Fibroblast of lung (primary cell): ENCODE results near the gene TGFB1I1. TPM values are rescaled to one million over a fixed set of nuclear protein-coding genes. Genes with fewer than 3 reads are reported as not detected.

Experiments
- DNase-seq, 2 donors: peaks; one replicate each; pipeline versions ENCODE4 v3.0.0 to v3.0.0-alpha.2; 2010; ENCODE audit warnings: low read depth in 2 of 2
- H2AFZ ChIP-seq: 2 replicates; pipeline ENCODE4 v1.5.1; 2012; ENCODE audit warnings: low read length, control low read depth, inconsistent platforms
- H3K27ac ChIP-seq: 2 replicates; pipeline ENCODE4 v1.5.1; 2011; ENCODE audit warnings: low read length, control low read depth; ENCODE audit not compliant: insufficient read depth
- H3K27me3 ChIP-seq: 2 replicates; pipeline ENCODE4 v1.5.1; 2011; ENCODE audit warnings: mild to moderate bottlenecking, low read length; ENCODE audit not compliant: control insufficient read depth, insufficient read depth
- H3K36me3 ChIP-seq: 2 replicates; pipeline ENCODE4 v1.5.1; 2011; ENCODE audit warnings: low read length; ENCODE audit not compliant: control insufficient read depth, insufficient read depth
- H3K4me1 ChIP-seq: 2 replicates; pipeline ENCODE4 v1.5.1; 2011; ENCODE audit warnings: low read length; ENCODE audit not compliant: control insufficient read depth, insufficient read depth; ENCODE audit errors: extremely low read depth
- H3K4me2 ChIP-seq: 2 replicates; pipeline ENCODE4 v1.5.1; 2011; ENCODE audit warnings: low read length, control low read depth; ENCODE audit not compliant: insufficient read depth; ENCODE audit errors: extremely low read depth
- H3K4me3 ChIP-seq, 4 experiments: fragments of 200-600 bp in 1 of 4; sonication (generic) in 1 of 4; replicated peaks in 1 of 4; 2 replicates each; pipeline ENCODE4 v1.5.1; 2011 to 2016; ENCODE audit warnings: low read length in 4 of 4, low read depth in 3 of 4, mild to moderate bottlenecking in 3 of 4, control low read depth in 2 of 4, inconsistent platforms in 1 of 4, mixed read lengths in 1 of 4; ENCODE audit not compliant: insufficient read depth in 1 of 4; ENCODE audit errors: control extremely low read depth in 1 of 4
- H3K79me2 ChIP-seq: 2 replicates; pipeline ENCODE4 v1.5.1; 2012; ENCODE audit warnings: mild to moderate bottlenecking, low read length, inconsistent platforms; ENCODE audit not compliant: control insufficient read depth, insufficient read depth
- H3K9ac ChIP-seq: 2 replicates; pipeline ENCODE4 v1.5.1; 2011; ENCODE audit warnings: mild to moderate bottlenecking, low read length, control low read depth; ENCODE audit not compliant: insufficient read depth
- H3K9me3 ChIP-seq: 2 replicates; pipeline ENCODE4 v1.5.1; 2012; ENCODE audit warnings: low read depth, low read length; ENCODE audit not compliant: control insufficient read depth, insufficient read depth
- H4K20me1 ChIP-seq: 2 replicates; pipeline ENCODE4 v1.5.1; 2011; ENCODE audit warnings: low read length; ENCODE audit not compliant: control insufficient read depth, insufficient read depth; ENCODE audit errors: extremely low read depth
- CTCF ChIP-seq, 2 donors: IDR thresholded peaks in 1 of 2; conservative IDR thresholded peaks in 1 of 2; 1 replicate in 1 of 2; 2 replicates in 1 of 2; pipeline ENCODE4 v1.5.1; 2011 to 2012; ENCODE audit warnings: low read length in 2 of 2, control low read depth in 1 of 2, inconsistent platforms in 1 of 2, low read depth in 1 of 2, mild to moderate bottlenecking in 1 of 2
- EZH2 ChIP-seq: IDR thresholded peaks from 2 replicates; pipeline ENCODE4 v1.5.1; 2012; ENCODE audit warnings: low read length, control low read depth, mild to moderate bottlenecking; ENCODE audit errors: missing control alignments
- polyA plus RNA-seq, 2 donors: library from polyadenylated mRNA; depleted of rRNA in 1 of 2; stranded (reverse) in 1 of 2; unstranded in 1 of 2; fragments of >200 nt; gene quantifications; 2 replicates each; pipeline ENCODE4 v1.2.1, GENCODE V29; 2011 to 2012; ENCODE audit warnings: missing spikeins in 1 of 2
- total RNA-seq: library from RNA; depleted of rRNA; stranded (reverse); fragments of >200 nt; gene quantifications from 2 replicates; pipeline ENCODE4 v1.2.1, GENCODE V29; 2014

TGFB1I1 gene
- total and polyA plus RNA-seq, 2 donors (not counting 1 experiment from before 2014, with no cell fraction given) = 46.9 to 94.3 TPM

- no peaks in the 10 kb centered on the region for H3K36me3 ChIP-seq
- DNase-seq = no peak
- H3K27ac ChIP-seq = no peak overlapping the region
- no peak overlapping the region for H3K4me3 ChIP-seq
- TF ChIP-seq CTCF (conservative IDR thresholded peaks at IDR 0.05 in 1 of 2, IDR thresholded peaks at IDR 0.05 in 1 of 2; ENCODE audit: low read depth in 1 of 2, low read length in 2 of 2) (no peak), EZH2 (no peak)
- H3K79me2 ChIP-seq = no peaks in the 10 kb centered on the region
- no peaks in the 10 kb centered on the region for H3K27me3 ChIP-seq
- H4K20me1 ChIP-seq = no peaks in the 10 kb centered on the region
- no peaks in the 10 kb centered on the region for H3K4me1 ChIP-seq
- H2AFZ ChIP-seq = no peak overlapping the region
- no peak overlapping the region for H3K9ac ChIP-seq
- H3K4me2 ChIP-seq = no peak overlapping the region
- H3K9me3 ChIP-seq = no peaks in the 10 kb centered on the region
These were observed 45.9 kb downstream of the TGFB1I1 start for GRCh38 chr16:31517800-31518402.

- TF ChIP-seq EZH2 (no peak), CTCF (conservative IDR thresholded peaks at IDR 0.05 in 1 of 2, IDR thresholded peaks at IDR 0.05 in 1 of 2; ENCODE audit: low read depth in 1 of 2, low read length in 2 of 2) (no peak)
- Histone ChIP-seq H3K36me3 (no peaks in the 10 kb centered on the region), H2AFZ (no peak overlapping the region), H3K27ac (no peak overlapping the region), H3K27me3 (no peaks in the 10 kb centered on the region), H3K4me1 (no peaks in the 10 kb centered on the region), H3K9me3 (no peaks in the 10 kb centered on the region), H4K20me1 (no peaks in the 10 kb centered on the region), H3K9ac (no peak overlapping the region), H3K4me3 (no peak overlapping the region), H3K4me2 (no peak overlapping the region), H3K79me2 (no peaks in the 10 kb centered on the region)
- DNase-seq = no peak
These were observed 47.9 kb downstream of the TGFB1I1 start for GRCh38 chr16:31519759-31520431.

GRCh38 chr16:31521368-31521767, 49.4 kb downstream of the TGFB1I1 start:
- TF ChIP-seq EZH2 (no peak), CTCF (conservative IDR thresholded peaks at IDR 0.05 in 1 of 2, IDR thresholded peaks at IDR 0.05 in 1 of 2; ENCODE audit: low read depth in 1 of 2, low read length in 2 of 2) (no peak)
- no peak overlapping the region for H3K9ac ChIP-seq

More at GRCh38 chr16:31521368-31521767, 49.4 kb downstream of the TGFB1I1 start:
- Histone ChIP-seq H3K9me3 (no peaks in the 10 kb centered on the region), H2AFZ (no peak overlapping the region), H3K27ac (no peak overlapping the region), H3K36me3 (no peaks in the 10 kb centered on the region), H3K4me2 (no peak overlapping the region), H3K4me1 (no peaks in the 10 kb centered on the region), H3K4me3 (no peak overlapping the region), H3K27me3 (no peaks in the 10 kb centered on the region), H3K79me2 (no peaks in the 10 kb centered on the region), H4K20me1 (no peaks in the 10 kb centered on the region)
- DNase-seq = no peak
